Skeletal muscle satellite cell (primary cell): ENCODE results near the gene RBKS.
A peak's percentile ranks its signal among the peaks of the same experiment; 100 is the strongest.

ENCODE experiments used
- H3K27me3 ChIP-seq: 2 replicates; pipeline ENCODE4 v1.7.0; 2013; ENCODE audit warnings: low read length; ENCODE audit not compliant: control insufficient read depth, insufficient read depth
- H3K36me3 ChIP-seq: 2 replicates; pipeline ENCODE4 v1.7.0; 2013; ENCODE audit warnings: mild to moderate bottlenecking, control low read depth, low read length; ENCODE audit not compliant: insufficient read depth
- H3K4me1 ChIP-seq: 2 replicates; pipeline ENCODE4 v1.7.0; 2013; ENCODE audit warnings: low read length; ENCODE audit not compliant: control insufficient read depth, insufficient read depth
- H3K4me2 ChIP-seq: 2 replicates; pipeline ENCODE4 v1.7.0; 2013; ENCODE audit warnings: mild to moderate bottlenecking, low read length
- H3K4me3 ChIP-seq: 2 replicates; pipeline ENCODE4 v1.7.0; 2013; ENCODE audit warnings: low read length
- H3K9ac ChIP-seq: 2 replicates; pipeline ENCODE4 v1.7.0; 2013; ENCODE audit warnings: mild to moderate bottlenecking, low read depth, low read length, moderate library complexity
- H3K9me3 ChIP-seq: replicated peaks from 2 replicates; pipeline ENCODE4 v1.7.0; 2013; ENCODE audit warnings: mild to moderate bottlenecking, control low read depth, low read length

Gene RBKS

DNA sequence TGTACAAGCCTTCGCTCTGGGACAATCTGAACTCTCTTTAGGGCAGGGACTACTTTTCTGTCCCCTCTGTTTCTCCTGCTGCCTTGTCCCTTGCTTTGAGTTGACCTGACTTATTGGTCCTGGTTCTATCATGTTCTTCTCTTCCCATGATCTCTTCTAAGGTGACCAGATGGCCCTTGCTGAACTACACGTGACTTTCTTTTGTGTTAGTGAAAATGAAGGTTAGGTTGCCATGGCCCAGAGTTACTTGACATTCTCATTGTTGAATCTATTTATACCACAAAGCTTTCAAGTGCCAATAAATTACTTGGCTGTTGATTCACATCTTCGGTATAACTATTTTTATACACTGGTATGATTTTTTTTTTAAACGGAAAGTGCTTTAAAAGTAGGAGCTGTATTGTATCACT lies 94.3 kb downstream of the RBKS start:
- peak overlapping the region; percentile 27 for H3K9ac ChIP-seq
- H3K4me3 ChIP-seq = no peak overlapping the region
- H3K36me3 ChIP-seq = no peaks in the 10 kb centered on the region
- H3K27me3 ChIP-seq = no peaks in the 10 kb centered on the region
- H3K4me1 ChIP-seq = peaks cover 66% of the 10 kb centered on the region
- no peak overlapping the region for H3K4me2 ChIP-seq
- no peaks in the 10 kb centered on the region for H3K9me3 ChIP-seq

DNA sequence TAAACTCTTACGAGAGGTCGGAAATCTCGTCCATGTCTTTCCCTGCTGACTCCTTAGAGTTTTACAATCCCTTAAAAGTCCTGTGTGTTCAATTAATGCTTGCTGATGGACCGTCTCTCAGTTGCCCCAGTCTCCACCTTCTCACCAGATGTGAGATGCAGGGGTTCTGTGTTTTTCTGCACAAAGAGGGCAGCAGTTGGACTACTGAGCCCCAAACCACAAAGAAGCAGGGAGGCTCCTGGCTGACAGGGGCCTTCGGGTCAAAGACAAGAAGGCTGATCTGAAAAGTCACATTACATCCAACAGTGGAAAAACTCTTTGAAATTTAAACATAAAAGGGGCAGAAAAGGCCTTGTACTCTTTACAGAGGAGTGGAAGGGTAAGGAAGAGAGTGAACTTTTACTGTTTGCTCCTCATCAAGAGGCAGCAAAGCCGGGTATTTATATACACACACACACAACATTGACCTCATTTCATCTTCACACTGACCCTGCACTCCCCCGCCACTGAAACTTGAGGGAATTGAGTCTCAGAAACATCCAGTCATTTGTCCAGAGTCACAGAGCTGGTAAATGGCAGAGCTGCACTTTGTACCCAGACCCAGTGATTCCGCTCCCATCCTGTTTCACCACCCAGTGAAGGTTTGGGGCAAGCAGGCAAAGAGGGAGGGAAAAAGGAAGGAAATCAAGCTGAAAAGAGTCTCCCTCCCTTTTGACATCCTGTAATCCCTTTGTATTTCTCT lies 94.9 kb downstream of the RBKS start:
- Histone ChIP-seq H3K36me3 (no peaks in the 10 kb centered on the region), H3K4me1 (peaks cover 60% of the 10 kb centered on the region), H3K9ac (peak overlapping the region; percentile 27)

DNA sequence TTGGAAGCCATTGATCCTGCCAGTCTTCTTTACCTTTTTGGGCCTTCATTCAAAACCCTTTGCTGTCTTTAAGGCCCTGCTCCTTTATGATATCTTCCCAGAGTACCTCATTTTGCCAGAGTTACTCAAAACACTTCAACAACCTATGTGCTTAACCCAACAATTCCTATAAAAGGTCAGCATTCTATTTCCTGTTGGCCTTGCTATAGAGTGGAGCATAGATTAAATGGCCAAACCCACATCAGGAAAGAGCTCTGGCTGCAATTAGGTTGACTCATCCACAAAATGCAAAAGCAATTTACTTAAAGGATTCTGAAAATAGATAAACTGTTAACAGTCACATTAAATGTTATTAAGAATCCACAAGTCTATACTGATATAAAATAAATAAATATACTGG lies 97.4 kb downstream of the RBKS start:
- H3K9ac ChIP-seq = no peak overlapping the region
- H3K4me3 ChIP-seq = no peak overlapping the region
- no peaks in the 10 kb centered on the region for H3K27me3 ChIP-seq
- no peak overlapping the region for H3K4me2 ChIP-seq
- H3K4me1 ChIP-seq = peaks cover 39% of the 10 kb centered on the region
- H3K36me3 ChIP-seq = no peaks in the 10 kb centered on the region
- H3K9me3 ChIP-seq = no peaks in the 10 kb centered on the region

More for the DNA sequence above, 94.9 kb downstream of the RBKS start:
- H3K4me2 ChIP-seq = no peak overlapping the region
- H3K27me3 ChIP-seq = no peaks in the 10 kb centered on the region
- no peak overlapping the region for H3K4me3 ChIP-seq
- no peaks in the 10 kb centered on the region for H3K9me3 ChIP-seq

DNA sequence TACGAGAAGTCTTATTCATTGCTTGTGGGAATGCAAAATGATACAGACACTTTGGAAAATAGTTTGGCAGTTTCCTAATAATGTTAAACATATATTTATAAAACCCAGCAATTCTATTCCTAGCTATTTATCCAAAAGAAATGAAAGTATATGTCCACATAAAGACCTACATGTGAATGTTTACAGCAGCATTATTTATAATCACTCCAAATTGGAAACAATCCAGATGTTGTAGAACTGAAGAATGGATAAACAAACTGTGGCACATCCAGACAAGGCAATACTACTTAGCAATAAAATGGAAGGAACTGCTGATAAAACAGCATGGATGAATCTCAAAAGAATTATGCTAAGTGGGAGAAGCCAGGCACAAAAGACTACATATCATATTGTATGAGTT lies 99.4 kb downstream of the RBKS start:
- Histone ChIP-seq H3K36me3 (no peaks in the 10 kb centered on the region), H3K9me3 (no peaks in the 10 kb centered on the region), H3K4me1 (peaks cover 19% of the 10 kb centered on the region)

DNA sequence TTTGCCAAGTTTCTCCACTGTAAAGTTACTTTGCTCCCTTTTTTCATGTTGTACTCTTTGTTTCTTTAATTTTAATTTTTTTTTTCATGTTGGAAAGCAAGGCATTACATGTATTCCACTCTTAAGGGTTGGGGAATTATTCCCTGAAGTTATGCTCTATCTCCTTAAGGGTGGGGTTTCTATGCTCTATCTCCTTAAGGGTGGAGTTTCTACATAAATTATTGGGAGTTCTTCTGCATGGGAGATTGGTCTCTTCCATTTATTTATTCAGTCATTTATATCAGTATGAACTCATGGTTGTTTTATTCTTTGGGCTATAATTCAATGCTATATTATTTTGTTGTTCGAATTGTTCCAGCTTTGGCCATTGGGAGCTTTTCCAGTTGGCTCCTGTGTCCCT lies 107.5 kb downstream of the RBKS start:
- no peaks in the 10 kb centered on the region for H3K27me3 ChIP-seq
- no peaks in the 10 kb centered on the region for H3K4me1 ChIP-seq
- H3K36me3 ChIP-seq = peaks cover 21% of the 10 kb centered on the region
- no peak overlapping the region for H3K4me2 ChIP-seq
- H3K9me3 ChIP-seq = no peaks in the 10 kb centered on the region
- H3K9ac ChIP-seq = no peak overlapping the region
- H3K4me3 ChIP-seq = no peak overlapping the region

More for the DNA sequence above, 99.4 kb downstream of the RBKS start:
- Histone ChIP-seq H3K9ac (no peak overlapping the region), H3K4me2 (no peak overlapping the region), H3K27me3 (no peaks in the 10 kb centered on the region), H3K4me3 (no peak overlapping the region)

DNA sequence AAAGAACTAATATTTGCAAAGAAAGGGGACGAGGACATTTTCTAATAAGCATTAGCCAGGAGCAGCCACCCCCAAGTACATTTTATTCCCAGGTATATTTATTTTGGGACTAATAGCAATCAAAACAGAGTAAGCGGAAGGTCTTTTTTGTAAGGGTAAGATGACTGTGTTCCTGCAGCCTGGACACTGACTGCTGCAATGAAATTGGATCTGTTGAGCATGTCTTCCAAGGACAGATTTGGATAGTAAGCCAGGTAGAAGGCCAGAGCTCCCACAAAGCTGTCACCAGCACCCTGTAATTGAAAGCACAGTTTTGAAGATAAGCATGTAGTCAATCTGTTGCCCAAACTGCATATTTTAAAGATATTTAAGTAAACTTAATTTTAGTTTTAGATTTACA lies 108.7 kb downstream of the RBKS start:
- Histone ChIP-seq H3K9me3 (no peaks in the 10 kb centered on the region), H3K36me3 (peaks cover 25% of the 10 kb centered on the region), H3K27me3 (no peaks in the 10 kb centered on the region), H3K4me3 (no peak overlapping the region), H3K4me2 (no peak overlapping the region), H3K4me1 (peaks cover 3% of the 10 kb centered on the region), H3K9ac (no peak overlapping the region)

DNA sequence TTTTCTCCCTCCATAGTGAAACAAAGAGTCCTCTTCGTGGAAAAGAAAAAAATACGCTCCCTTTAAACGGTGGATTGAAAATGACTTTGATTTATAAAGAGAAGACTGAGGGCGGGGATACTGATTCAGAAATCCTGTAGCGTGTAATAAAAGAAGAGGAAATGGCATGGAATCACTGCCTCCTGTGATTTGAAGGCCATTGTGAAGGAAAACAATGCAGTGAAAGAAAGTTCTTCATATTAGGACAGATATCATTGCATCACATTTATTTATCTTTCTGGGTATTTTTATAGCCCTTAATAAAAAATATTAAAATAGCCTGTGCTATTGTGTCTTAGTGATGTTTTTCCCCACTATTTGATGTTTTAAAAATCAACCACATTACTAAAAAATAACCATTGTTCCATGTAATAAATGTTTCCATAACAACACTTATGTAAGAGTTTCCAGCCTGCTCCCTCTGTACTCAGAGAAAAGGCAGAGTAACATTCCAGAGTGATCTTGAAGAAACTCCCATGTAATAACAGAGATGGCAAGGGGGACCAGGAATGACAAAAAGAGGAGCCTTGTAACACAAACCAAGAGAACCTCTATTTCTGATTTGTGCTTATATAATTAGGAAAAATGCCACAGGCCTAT lies 110.7 kb downstream of the RBKS start:
- Histone ChIP-seq H3K9ac (no peak overlapping the region), H3K27me3 (no peaks in the 10 kb centered on the region), H3K4me2 (no peak overlapping the region), H3K4me3 (no peak overlapping the region), H3K36me3 (peaks cover 27% of the 10 kb centered on the region), H3K4me1 (peaks cover 12% of the 10 kb centered on the region), H3K9me3 (no peaks in the 10 kb centered on the region)

DNA sequence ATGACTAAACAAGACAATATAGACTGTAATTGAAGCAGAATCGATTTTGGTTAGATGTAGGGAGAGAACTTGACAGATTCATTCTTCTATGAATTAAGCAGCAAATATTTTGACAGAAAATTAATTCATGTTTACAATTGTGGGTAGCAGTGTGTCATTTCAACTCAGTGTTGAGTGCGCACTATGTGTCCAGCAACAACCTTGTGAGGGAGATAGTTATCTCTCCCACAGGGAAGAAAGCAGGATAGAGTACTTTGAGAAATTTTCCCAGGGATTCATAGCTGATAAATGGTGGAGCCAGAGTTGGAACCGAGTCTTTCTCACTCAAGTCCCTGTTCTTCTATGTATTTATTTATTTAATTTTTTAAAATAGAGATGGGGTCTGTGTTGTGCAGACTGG lies 113.5 kb downstream of the RBKS start:
- Histone ChIP-seq H3K4me2 (peak overlapping the region; percentile 27), H3K4me3 (no peak overlapping the region)

DNA sequence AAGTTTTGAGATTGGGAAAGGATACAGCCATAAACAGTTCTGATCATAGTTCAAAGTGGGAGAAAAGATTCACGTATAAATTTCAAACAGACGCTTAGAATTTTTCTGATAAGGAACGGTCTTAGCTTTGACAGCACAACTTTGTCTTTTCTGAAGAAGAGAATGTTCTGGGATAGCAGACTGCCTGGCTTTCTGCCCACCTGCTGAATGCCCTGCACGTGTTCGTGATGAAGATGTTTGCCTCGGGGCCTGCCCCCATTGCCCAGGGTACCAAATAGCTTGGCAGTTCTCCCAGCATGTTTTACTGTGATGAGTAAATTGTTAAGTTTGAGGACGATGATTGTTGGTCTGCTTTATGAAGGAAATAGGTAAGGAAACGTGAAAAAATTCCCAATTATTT lies 114.1 kb downstream of the RBKS start:
- Histone ChIP-seq H3K36me3 (peaks cover 29% of the 10 kb centered on the region), H3K4me1 (peaks cover 31% of the 10 kb centered on the region), H3K27me3 (no peaks in the 10 kb centered on the region), H3K9ac (peak overlapping the region; percentile 41), H3K9me3 (no peaks in the 10 kb centered on the region), H3K4me2 (peak overlapping the region; percentile 27), H3K4me3 (no peak overlapping the region)

More for the DNA sequence above, 113.5 kb downstream of the RBKS start:
- Histone ChIP-seq H3K36me3 (peaks cover 30% of the 10 kb centered on the region), H3K4me1 (peaks cover 31% of the 10 kb centered on the region), H3K9me3 (no peaks in the 10 kb centered on the region), H3K9ac (peak overlapping the region; percentile 4), H3K27me3 (no peaks in the 10 kb centered on the region)

DNA sequence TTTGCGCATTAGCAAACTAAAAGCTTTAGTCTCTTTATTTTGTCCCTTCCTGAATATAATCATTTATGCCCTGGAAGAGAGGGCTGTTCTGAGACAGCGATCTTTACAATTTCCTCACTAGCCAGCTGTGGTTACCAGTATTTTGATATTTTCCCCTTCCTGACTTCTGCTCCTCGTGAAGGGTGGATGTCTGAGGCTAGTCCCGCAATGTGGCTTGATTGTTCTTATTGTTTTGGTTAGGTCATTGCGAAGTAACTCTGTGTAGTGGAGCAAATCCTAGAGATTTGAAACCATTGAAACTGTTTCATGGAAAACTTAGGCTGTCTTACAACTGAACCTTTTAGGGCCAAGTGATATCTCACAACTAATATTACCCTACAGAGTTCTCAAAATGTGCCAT lies 116.2 kb downstream of the RBKS start:
- no peak overlapping the region for H3K9ac ChIP-seq
- no peaks in the 10 kb centered on the region for H3K9me3 ChIP-seq
- peak overlapping the region; percentile 91 for H3K4me2 ChIP-seq
- peaks cover 17% of the 10 kb centered on the region for H3K36me3 ChIP-seq
- peaks cover 31% of the 10 kb centered on the region for H3K4me1 ChIP-seq
- H3K27me3 ChIP-seq = no peaks in the 10 kb centered on the region
- peak overlapping the region; percentile 99 for H3K4me3 ChIP-seq

DNA sequence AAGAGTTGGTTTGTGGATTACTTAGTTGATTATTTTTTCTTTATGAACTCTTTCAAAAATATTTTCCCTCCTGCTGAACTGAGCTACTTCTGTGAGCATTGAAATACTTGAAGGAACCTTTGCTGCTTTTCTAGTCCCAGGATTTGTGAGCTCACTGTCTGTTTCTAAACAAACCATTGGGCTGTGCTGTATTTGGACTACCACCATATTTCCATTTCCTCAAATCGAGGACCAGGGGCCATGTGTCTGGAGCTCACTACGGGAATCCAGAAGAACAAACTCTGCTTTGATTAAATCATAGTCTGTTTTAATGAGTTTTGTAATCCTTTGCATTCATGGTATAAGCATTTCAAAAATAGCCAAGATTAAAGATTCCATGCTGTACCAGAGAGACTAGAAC lies 117.4 kb downstream of the RBKS start:
- H3K4me3 ChIP-seq = peak overlapping the region; percentile 99
- peak overlapping the region; percentile 91 for H3K9ac ChIP-seq
- peaks cover 31% of the 10 kb centered on the region for H3K4me1 ChIP-seq

More for the DNA sequence above, 117.4 kb downstream of the RBKS start:
- Histone ChIP-seq H3K36me3 (peaks cover 10% of the 10 kb centered on the region), H3K27me3 (no peaks in the 10 kb centered on the region), H3K4me2 (peak overlapping the region; percentile 91), H3K9me3 (no peaks in the 10 kb centered on the region)
